ENCODE results near the gene MPP2.

DNA sequence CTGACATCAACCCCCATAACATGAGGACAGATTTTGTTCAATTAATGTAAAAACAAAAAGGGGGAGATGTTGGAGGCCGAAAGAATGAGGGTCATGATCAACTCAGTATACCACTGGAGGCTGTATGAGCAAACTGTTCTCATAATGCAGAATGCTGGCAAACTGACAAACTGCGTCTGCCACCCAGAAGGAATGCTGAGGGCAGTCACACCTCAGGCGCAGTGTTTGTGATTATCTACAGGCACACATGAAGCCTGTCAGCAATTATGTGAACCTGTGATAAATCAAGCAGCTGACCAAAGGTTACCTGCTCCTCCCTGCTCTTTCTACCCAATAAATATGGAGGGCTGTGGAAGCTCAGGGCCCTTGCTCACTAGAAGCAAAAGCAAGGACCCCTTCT is 33.0 kb downstream of the MPP2 start:
- TF ChIP-seq, protein P1, sequence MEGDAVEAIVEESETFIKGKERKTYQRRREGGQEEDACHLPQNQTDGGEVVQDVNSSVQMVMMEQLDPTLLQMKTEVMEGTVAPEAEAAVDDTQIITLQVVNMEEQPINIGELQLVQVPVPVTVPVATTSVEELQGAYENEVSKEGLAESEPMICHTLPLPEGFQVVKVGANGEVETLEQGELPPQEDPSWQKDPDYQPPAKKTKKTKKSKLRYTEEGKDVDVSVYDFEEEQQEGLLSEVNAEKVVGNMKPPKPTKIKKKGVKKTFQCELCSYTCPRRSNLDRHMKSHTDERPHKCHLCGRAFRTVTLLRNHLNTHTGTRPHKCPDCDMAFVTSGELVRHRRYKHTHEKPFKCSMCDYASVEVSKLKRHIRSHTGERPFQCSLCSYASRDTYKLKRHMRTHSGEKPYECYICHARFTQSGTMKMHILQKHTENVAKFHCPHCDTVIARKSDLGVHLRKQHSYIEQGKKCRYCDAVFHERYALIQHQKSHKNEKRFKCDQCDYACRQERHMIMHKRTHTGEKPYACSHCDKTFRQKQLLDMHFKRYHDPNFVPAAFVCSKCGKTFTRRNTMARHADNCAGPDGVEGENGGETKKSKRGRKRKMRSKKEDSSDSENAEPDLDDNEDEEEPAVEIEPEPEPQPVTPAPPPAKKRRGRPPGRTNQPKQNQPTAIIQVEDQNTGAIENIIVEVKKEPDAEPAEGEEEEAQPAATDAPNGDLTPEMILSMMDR (IDR thresholded peaks at IDR 0.05) = no peak
- TF ChIP-seq POLR2A (IDR thresholded peaks at IDR 0.05) = no peak
